ENCODE measurements around the gene TLK2.
A peak's percentile ranks its signal among the peaks of the same experiment; 100 is the strongest.
"Not testable (repeated sequence)": the region's sequence is repeated elsewhere in the genome, so short reads cannot be mapped to it uniquely, and the experiment has no call there.

Gene TLK2

GRCh38 chr17:62482553-62482952 lies 3.9 kb downstream of the TLK2 start:
- H3K4me3 ChIP-seq (ENCODE audit: low read length), result not testable (repeated sequence)

- not testable (repeated sequence) for H3K4me3 ChIP-seq (ENCODE audit: low read length)
Measured at GRCh38 chr17:62490990-62491389, 12.4 kb downstream of the TLK2 start.

- H3K4me3 ChIP-seq (ENCODE audit: low read length), result not testable (repeated sequence)
Measured at GRCh38 chr17:62493049-62493655, 14.5 kb downstream of the TLK2 start.

- not testable (repeated sequence) for H3K4me3 ChIP-seq (ENCODE audit: low read length)
Measured at GRCh38 chr17:62494073-62494472, 15.4 kb downstream of the TLK2 start.

- H3K4me3 ChIP-seq (ENCODE audit: low read length), result not testable (repeated sequence)
Measured at GRCh38 chr17:62496344-62496743, 17.7 kb downstream of the TLK2 start.

- not testable (repeated sequence) for H3K4me3 ChIP-seq (ENCODE audit: low read length)
Measured at GRCh38 chr17:62498796-62499195, 20.2 kb downstream of the TLK2 start.

- H3K4me3 ChIP-seq (ENCODE audit: low read length), result not testable (repeated sequence)
Measured at GRCh38 chr17:62500463-62500862, 21.8 kb downstream of the TLK2 start.

- not testable (repeated sequence) for H3K4me3 ChIP-seq (ENCODE audit: low read length)
Measured at GRCh38 chr17:62504857-62505256, 26.2 kb downstream of the TLK2 start.

- H3K4me3 ChIP-seq (ENCODE audit: low read length), result peak overlapping the region; percentile 33; the same call in 1 of the 2 replicates
Measured at GRCh38 chr17:62507191-62507836, 28.7 kb downstream of the TLK2 start.

GRCh38 chr17:62510247-62510819 lies 31.7 kb downstream of the TLK2 start:
- H3K4me3 ChIP-seq (ENCODE audit: low read length), result not testable (repeated sequence)

GRCh38 chr17:62511014-62511413 lies 32.4 kb downstream of the TLK2 start:
- not testable (repeated sequence) for H3K4me3 ChIP-seq (ENCODE audit: low read length)

- H3K4me3 ChIP-seq (ENCODE audit: low read length), result not testable (repeated sequence)
Measured at GRCh38 chr17:62516376-62516775, 37.8 kb downstream of the TLK2 start.

- not testable (repeated sequence) for H3K4me3 ChIP-seq (ENCODE audit: low read length)
Measured at GRCh38 chr17:62521295-62521694, 42.7 kb downstream of the TLK2 start.

GRCh38 chr17:62524077-62524476 lies 45.5 kb downstream of the TLK2 start:
- not testable (repeated sequence) for H3K4me3 ChIP-seq (ENCODE audit: low read length)

- not testable (repeated sequence) for H3K4me3 ChIP-seq (ENCODE audit: low read length)
Measured at GRCh38 chr17:62525317-62525716, 46.7 kb downstream of the TLK2 start.

- H3K4me3 ChIP-seq (ENCODE audit: low read length), result not testable (repeated sequence)
Measured at GRCh38 chr17:62530936-62531335, 52.3 kb downstream of the TLK2 start.

- not testable (repeated sequence) for H3K4me3 ChIP-seq (ENCODE audit: low read length)
Measured at GRCh38 chr17:62536557-62536956, 57.9 kb downstream of the TLK2 start.

GRCh38 chr17:62541073-62541472 lies 62.4 kb downstream of the TLK2 start:
- not testable (repeated sequence) for H3K4me3 ChIP-seq (ENCODE audit: low read length)

- not testable (repeated sequence) for H3K4me3 ChIP-seq (ENCODE audit: low read length)
Measured at GRCh38 chr17:62543278-62543775, 64.7 kb downstream of the TLK2 start.

- not testable (repeated sequence) for H3K4me3 ChIP-seq (ENCODE audit: low read length)
Measured at GRCh38 chr17:62546066-62546465, 67.4 kb downstream of the TLK2 start.

GRCh38 chr17:62552851-62553659 lies 74.4 kb downstream of the TLK2 start:
- H3K4me3 ChIP-seq (ENCODE audit: low read length), result not testable (repeated sequence)

- H3K4me3 ChIP-seq (ENCODE audit: low read length), result not testable (repeated sequence)
Measured at GRCh38 chr17:62557532-62557931, 78.9 kb downstream of the TLK2 start.
